WERI-Rb-1 (cell line): ENCODE results near the gene ACAT1.
"Not testable (repeated sequence)": the region's sequence is repeated elsewhere in the genome, so short reads cannot be mapped to it uniquely, and the experiment has no call there.

Experiments used
- DNase-seq: peaks from one replicate; pipeline ENCODE4 v3.0.0-alpha.2; 2020
- H3K27ac ChIP-seq: fragments of 250-450 bp; sonication (Bioruptor Pico); 2 replicates; pipeline ENCODE4 v1.5.1; 2020; ENCODE audit warnings: mild to moderate bottlenecking, moderate library complexity
- H3K27me3 ChIP-seq: fragments of 250-450 bp; sonication (Bioruptor Pico); 2 replicates; pipeline ENCODE4 v1.5.1; 2021; ENCODE audit warnings: mild to moderate bottlenecking, low read depth, moderate library complexity; ENCODE audit not compliant: insufficient read depth, severe bottlenecking
- H3K36me3 ChIP-seq: fragments of 250-450 bp; sonication (Bioruptor Pico); 2 replicates; pipeline ENCODE4 v1.5.1; 2020; ENCODE audit warnings: mild to moderate bottlenecking, moderate library complexity
- H3K4me3 ChIP-seq: 2 replicates; pipeline ENCODE4 v1.5.1; 2011; ENCODE audit warnings: low read depth, mild to moderate bottlenecking, control low read depth, low read length
- H3K9me3 ChIP-seq: fragments of 250-450 bp; sonication (Bioruptor Pico); 2 replicates; pipeline ENCODE4 v1.5.1; 2021; ENCODE audit warnings: mild to moderate bottlenecking, moderate library complexity; ENCODE audit not compliant: severe bottlenecking
- CTCF ChIP-seq: IDR thresholded peaks from 2 replicates; pipeline ENCODE4 v1.5.1; 2011; ENCODE audit warnings: low read depth, mild to moderate bottlenecking, control low read depth, inconsistent platforms, low read length

Gene ACAT1

GRCh38 chr11:108117746-108118371 is 3.5 kb upstream of the ACAT1 start:
- H3K36me3 ChIP-seq: no peaks in the 10 kb centered on the region
- no peaks in the 10 kb centered on the region for H3K9me3 ChIP-seq
- no peak for DNase-seq
- H3K4me3 ChIP-seq: no peak overlapping the region
- TF ChIP-seq CTCF: 0 out of 2 replicates have a peak, but pooled peaks have one; percentile 14
- H3K27ac ChIP-seq: no peak overlapping the region
- no peaks in the 10 kb centered on the region for H3K27me3 ChIP-seq

GRCh38 chr11:108120936-108121273 is 462 bp upstream of the ACAT1 start:
- not testable (repeated sequence) for H3K27me3 ChIP-seq, DNase-seq, H3K9me3 ChIP-seq, H3K27ac ChIP-seq, H3K36me3 ChIP-seq
- H3K4me3 ChIP-seq: peak overlapping the region; percentile 67

- no peak for DNase-seq
- no peak for TF ChIP-seq CTCF
- Histone ChIP-seq H3K27me3 (no peaks in the 10 kb centered on the region), H3K4me3 (peak overlapping the region; percentile 67), H3K9me3 (no peaks in the 10 kb centered on the region), H3K27ac (peak overlapping the region; percentile 75), H3K36me3 (peaks cover 2% of the 10 kb centered on the region; the same call in 1 of the 2 replicates)
Measured at GRCh38 chr11:108122166-108122628, 830 bp downstream of the ACAT1 start.

- no peaks in the 10 kb centered on the region for H3K27me3 ChIP-seq
- no peaks in the 10 kb centered on the region for H3K9me3 ChIP-seq
- DNase-seq: no peak
- no peak overlapping the region for H3K4me3 ChIP-seq
- no peak for TF ChIP-seq CTCF
- H3K27ac ChIP-seq: no peak overlapping the region
- peaks cover 9% of the 10 kb centered on the region for H3K36me3 ChIP-seq
Measured at GRCh38 chr11:108125096-108125495, 3.7 kb downstream of the ACAT1 start.

GRCh38 chr11:108128772-108129171 is 7.4 kb downstream of the ACAT1 start:
- H3K36me3 ChIP-seq: peaks cover 22% of the 10 kb centered on the region
- no peaks in the 10 kb centered on the region for H3K27me3 ChIP-seq
- no peak for DNase-seq
- TF ChIP-seq CTCF: no peak
- H3K27ac ChIP-seq: no peak overlapping the region
- no peak overlapping the region for H3K4me3 ChIP-seq
- no peaks in the 10 kb centered on the region for H3K9me3 ChIP-seq

- DNase-seq: no peak
- Histone ChIP-seq H3K27me3 (no peaks in the 10 kb centered on the region), H3K4me3 (no peak overlapping the region), H3K9me3 (no peaks in the 10 kb centered on the region), H3K36me3 (peaks cover 38% of the 10 kb centered on the region), H3K27ac (no peak overlapping the region)
- no peak for TF ChIP-seq CTCF
Measured at GRCh38 chr11:108131993-108132392, 10.6 kb downstream of the ACAT1 start.

GRCh38 chr11:108132993-108133538 is 11.7 kb downstream of the ACAT1 start:
- not testable (repeated sequence) for H3K4me3 ChIP-seq, H3K27ac ChIP-seq, H3K9me3 ChIP-seq, H3K27me3 ChIP-seq, DNase-seq
- H3K36me3 ChIP-seq: peaks cover 43% of the 10 kb centered on the region
